SHP77 (cell line): ENCODE measurements around the gene MSH6.

Experiments used
- DNase-seq, 2 experiments: peaks; one replicate each; lab custom pipeline; 2025; lab: John Stamatoyannopoulos, UW

Gene MSH6

DNA sequence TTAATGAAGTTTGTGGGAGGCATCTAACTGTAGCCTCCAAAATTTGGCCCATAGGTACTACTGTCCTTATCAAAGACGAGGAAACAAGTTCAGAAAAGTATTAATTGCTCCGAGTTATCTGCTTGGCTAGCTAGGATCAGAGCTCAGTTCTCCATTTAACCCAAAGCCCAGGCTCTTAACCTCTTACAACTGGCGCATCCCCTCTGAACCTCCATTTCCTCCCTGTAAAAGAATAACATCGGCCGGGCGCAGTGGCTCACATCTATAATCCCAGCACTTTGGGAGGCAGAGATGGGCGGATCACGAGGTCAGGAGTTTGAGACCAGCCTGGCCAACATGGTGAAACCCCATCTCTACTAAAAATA is 3.5 kb upstream of the MSH6 start:
- DNase-seq, result no peak

DNA sequence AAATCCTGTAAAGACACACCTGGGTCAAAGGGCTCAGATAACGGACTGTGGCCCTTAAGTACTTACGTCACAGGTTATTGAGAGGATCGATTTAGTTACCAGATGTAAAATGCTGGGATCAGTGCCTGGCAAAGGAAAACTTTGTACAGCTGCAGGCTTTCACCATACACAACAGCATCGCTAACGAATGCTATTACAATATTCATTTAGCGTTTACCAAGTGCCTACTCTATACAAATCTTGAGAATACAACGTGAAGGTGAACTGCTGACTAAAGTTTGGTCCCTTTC is 619 bp upstream of the MSH6 start:
- DNase-seq, result peak in 1 of 2 experiments; percentile 38

GRCh38 chr2:47783486-47784351 is 774 bp downstream of the MSH6 start:
- DNase-seq, result peak; percentile 36 to 45

DNA sequence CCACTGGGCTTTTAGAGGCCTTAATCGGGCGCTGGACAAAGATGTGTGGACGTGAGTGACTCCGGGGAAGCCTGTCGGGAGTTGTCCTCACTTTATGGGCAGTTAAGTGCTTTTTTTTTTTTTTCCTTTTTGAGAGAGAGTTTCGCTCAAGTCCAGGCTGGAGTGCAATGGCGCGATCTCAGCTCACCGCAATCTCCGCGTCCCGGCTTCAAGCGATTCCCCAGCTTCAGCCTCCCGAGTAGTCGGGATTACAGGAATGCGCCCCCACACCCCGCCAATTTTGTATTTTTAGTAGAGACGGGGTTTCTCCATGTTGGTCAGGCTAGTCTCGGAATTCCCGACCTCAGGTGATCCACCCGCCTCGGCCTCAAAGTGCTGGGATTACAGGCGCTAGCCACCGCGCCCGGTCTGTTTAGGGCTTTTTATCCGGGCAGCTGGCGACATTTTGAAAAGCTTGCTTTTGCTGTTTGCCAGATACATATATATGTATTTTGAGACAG is 1.5 kb downstream of the MSH6 start:
- no peak for DNase-seq

- no peak for DNase-seq
These were observed 3.0 kb downstream of the MSH6 start for GRCh38 chr2:47785986-47786385.

DNA sequence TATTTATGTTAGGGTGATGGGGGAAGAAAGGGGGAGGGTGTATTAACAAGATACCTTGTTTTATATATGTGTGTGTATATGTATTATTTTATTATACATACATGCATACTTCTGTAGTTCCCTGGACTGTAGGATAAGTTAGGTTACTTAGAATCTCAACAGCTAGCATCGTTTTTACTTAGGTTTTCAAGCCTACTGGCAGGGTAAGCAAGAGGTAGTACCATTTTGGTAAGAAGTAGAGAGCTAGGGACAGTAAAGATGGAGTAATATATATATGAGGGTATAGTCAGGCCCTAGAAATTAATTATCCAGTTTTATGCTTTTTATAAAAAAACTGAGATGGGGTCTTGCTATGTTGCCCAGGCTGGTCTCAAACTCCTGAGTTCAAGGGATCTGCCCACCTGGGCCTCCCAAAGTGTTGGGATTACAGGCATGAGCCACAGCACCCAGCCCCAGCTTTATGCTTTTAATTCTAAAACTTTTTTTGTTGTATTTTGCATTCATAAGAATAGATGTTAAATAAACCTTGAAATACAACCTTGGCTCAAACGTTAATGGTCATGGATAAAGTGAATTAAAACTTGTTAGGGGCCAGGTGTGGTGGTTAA is 13.2 kb downstream of the MSH6 start:
- DNase-seq, result no peak

DNA sequence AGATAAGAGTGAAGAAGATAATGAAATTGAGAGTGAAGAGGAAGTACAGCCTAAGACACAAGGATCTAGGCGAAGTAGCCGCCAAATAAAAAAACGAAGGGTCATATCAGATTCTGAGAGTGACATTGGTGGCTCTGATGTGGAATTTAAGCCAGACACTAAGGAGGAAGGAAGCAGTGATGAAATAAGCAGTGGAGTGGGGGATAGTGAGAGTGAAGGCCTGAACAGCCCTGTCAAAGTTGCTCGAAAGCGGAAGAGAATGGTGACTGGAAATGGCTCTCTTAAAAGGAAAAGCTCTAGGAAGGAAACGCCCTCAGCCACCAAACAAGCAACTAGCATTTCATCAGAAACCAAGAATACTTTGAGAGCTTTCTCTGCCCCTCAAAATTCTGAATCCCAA is 15.7 kb downstream of the MSH6 start:
- DNase-seq, result no peak

DNA sequence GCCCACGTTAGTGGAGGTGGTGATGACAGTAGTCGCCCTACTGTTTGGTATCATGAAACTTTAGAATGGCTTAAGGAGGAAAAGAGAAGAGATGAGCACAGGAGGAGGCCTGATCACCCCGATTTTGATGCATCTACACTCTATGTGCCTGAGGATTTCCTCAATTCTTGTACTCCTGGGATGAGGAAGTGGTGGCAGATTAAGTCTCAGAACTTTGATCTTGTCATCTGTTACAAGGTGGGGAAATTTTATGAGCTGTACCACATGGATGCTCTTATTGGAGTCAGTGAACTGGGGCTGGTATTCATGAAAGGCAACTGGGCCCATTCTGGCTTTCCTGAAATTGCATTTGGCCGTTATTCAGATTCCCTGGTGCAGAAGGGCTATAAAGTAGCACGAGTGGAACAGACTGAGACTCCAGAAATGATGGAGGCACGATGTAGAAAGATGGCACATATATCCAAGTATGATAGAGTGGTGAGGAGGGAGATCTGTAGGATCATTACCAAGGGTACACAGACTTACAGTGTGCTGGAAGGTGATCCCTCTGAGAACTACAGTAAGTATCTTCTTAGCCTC is 16.2 kb downstream of the MSH6 start:
- DNase-seq, result no peak

DNA sequence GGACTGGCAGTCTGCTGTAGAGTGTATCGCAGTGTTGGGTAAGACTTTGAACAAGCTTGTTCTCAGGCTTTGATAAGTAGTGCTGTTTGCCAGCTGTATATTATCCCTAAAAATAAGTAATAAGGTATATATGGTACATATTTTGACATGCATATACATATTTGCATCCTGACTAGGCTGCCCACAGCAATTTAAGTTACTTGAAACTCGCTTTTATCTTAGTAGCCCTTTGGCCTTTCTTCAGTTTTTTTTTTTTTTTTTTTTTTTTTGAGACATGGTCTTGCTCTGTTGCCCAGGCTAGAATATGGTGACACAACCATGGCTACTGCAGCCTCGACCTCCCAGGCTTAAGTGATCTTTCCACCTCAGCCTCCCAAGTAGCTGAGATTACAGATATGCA is 18.2 kb downstream of the MSH6 start:
- DNase-seq, result no peak

DNA sequence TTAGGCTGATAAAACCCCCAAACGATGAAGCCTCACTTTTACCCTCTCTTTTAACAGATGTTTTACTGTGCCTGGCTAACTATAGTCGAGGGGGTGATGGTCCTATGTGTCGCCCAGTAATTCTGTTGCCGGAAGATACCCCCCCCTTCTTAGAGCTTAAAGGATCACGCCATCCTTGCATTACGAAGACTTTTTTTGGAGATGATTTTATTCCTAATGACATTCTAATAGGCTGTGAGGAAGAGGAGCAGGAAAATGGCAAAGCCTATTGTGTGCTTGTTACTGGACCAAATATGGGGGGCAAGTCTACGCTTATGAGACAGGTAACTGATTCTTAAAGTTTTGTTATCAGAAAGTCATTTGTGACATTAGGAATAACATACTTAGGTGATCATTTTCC is 20.4 kb downstream of the MSH6 start:
- DNase-seq, result no peak

GRCh38 chr2:47803770-47804169 is 20.8 kb downstream of the MSH6 start:
- no peak for DNase-seq

DNA sequence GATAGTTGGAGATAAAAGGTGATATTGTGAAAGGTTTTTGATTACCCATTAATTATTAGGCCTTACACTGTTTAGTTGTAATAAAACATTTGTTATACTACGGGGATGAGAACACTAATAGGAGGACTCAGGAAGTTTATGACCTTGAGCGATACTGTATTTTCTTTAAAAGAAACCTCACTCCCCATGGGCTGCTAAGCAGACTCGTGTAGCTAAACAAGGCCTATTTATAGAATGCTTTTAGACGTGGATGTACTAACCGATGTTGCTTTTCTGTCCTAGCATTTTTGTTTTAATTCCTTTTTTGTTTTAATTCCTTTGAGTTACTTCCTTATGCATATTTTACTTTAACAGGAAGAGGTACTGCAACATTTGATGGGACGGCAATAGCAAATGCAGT is 22.9 kb downstream of the MSH6 start:
- no peak for DNase-seq

DNA sequence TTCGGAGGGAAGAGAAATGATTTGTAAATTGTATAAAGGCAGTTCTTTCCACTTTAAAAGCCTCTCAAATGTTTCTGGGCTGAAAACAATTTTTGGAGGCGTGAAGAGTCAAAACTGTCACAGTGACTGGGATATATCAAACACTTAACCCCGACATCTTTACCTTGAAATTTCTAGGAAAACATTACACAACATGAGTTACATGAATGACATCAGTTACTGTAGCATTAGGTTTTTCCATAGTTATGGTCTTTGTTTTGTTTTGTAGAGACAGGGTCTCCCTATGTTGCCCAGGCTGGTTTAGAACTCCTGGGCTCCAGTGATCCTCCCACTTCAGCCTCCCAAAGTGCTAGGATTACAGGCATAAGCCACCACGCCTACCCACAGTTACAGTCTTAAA is 25.7 kb downstream of the MSH6 start:
- no peak for DNase-seq

GRCh38 chr2:47809903-47810302 is 27.0 kb downstream of the MSH6 start:
- no peak for DNase-seq

DNA sequence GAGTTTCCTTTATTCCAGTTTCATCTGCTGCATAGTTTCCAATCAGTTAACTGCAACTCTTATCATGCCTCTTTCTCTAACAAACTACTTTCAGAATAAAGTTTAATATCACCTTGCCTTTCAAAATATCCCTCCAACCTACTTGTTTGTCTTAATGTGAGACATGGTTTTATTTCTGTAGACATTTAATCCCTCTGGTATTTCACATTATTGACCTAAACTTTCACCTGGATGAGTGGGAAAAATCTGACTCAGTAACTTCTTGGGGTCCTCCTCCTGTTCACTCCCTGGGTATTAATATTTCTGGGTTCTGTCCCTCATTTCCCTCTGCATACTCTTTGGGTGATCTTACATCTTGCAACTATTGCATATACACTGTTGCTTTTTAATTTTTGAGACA is 27.9 kb downstream of the MSH6 start:
- DNase-seq, result no peak

- no peak for DNase-seq
These were observed 28.7 kb downstream of the MSH6 start for GRCh38 chr2:47811668-47812067.

GRCh38 chr2:47815764-47816163 is 32.8 kb downstream of the MSH6 start:
- DNase-seq, result no peak

DNA sequence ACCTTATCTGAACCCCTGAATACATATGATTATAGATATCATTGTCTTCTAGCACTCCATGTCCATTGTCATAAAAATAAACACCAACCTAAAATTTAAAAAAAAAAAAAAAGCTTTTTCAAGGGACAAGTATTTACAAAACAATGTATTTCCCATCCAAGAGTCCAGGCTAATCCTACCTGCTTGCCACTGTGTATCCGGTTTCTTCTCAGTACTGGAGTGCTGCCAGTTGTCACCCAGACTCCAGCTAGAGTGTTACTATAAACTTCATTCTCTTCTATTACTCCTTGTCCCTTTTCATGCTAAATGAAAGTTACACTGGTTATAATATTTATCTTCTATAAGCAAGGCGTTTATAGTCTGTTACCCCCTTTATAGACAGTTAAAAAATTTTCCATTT is 35.8 kb downstream of the MSH6 start:
- DNase-seq, result no peak

GRCh38 chr2:47819834-47820233 is 36.9 kb downstream of the MSH6 start:
- no peak for DNase-seq

DNA sequence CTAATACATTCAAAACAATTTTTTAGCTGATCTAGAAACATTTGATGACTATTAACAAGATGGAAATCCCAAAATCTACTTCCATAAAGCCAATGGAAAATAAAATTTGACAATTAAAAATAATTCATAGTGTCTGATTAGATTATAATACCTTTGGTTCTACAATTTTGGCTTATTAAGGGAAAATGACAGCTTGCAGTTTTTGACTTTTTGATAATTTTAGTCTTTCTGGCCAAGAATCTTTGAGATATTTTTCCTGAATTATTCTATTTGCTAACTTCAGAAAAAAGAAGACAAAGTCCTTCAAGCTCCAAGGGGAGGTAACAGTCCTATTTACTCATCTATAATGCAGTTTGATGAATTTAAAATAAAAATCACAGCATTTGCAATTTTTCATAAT is 39.6 kb downstream of the MSH6 start:
- no peak for DNase-seq

- no peak for DNase-seq
These were observed 50.6 kb downstream of the MSH6 start for GRCh38 chr2:47833516-47833968.

GRCh38 chr2:47838249-47838648 is 55.3 kb downstream of the MSH6 start:
- DNase-seq, result no peak

DNA sequence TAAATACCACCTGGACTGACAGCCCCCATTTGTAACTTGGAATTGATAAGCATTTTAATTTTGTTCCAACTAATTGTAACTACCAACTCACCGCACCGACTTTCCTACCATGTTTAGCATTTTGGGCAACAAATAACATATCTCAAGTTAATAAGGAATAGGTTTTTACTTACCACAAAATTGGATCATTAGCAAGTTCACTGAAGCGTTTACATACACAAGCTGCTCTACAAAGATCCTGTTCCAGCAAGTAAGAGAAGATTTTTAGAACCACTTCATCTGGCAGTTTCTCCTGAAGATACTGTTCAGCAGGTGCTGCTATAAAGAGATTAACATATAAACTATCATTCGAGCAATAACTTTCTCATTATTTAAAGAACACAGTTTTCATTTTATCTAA is 55.7 kb downstream of the MSH6 start:
- no peak for DNase-seq
